SH-SY5Y (cell line): ENCODE results near the gene GRM8.

ENCODE experiments used
- GATA2 ChIP-seq: IDR thresholded peaks from 2 replicates; pipeline ENCODE4 v1.6.1; 2011; ENCODE audit warnings: mild to moderate bottlenecking, low read depth, low read length
- GATA3 ChIP-seq: IDR thresholded peaks from 2 replicates; pipeline ENCODE4 v1.6.1; 2011; ENCODE audit warnings: low read depth, mild to moderate bottlenecking, low read length, moderate library complexity

DNA sequence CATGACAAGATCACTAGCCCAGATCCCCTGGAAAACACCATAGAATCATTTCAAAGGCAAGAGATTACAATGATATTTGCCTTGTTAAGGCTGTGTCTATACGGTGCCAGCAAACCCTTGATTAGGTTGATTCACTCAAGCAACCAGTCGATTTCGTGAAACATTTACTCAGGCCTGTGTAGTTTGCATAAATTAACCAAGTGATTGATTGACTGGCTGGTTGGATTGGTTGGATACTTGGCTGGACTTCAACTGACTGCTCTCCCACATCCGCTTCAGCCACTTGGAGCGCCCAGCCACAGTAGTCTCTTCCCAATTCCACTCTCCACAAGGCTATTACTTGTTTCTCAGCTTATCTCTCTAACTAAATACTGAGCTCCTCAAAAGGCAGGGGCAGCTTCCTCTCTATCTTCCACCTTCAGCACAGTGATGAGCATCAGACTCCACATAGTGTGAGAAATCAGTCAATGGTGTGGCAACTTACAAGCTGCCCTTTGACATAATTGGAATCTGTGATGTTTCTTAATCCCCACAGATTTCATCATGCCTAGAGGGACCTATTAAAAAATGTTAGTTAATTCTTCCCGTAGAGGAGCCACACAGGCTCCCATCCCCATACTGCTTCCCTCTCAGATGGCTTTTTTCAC lies 217.4 kb downstream of the GRM8 start:
- TF ChIP-seq GATA2 (no peak), GATA3 (no peak)
